HepG2 (cell line): ENCODE results near the gene ANKRD11.

Source experiments
- FOXP4 ChIP-seq: sonication (generic); formaldehyde crosslinking; IDR thresholded peaks from 2 replicates; pipeline ENCODE4 v1.4.0; 2020; ENCODE audit warnings: missing genetic modification reagents
- IRX3 ChIP-seq: sonication (generic); formaldehyde crosslinking; IDR thresholded peaks from 2 replicates; pipeline ENCODE4 v1.8.1; 2023; ENCODE audit warnings: mild to moderate bottlenecking, low read depth, missing genetic modification reagents, borderline replicate concordance
- ZNF503 ChIP-seq: sonication (generic); formaldehyde crosslinking; IDR thresholded peaks from 2 replicates; pipeline ENCODE4 v1.4.0; 2020; ENCODE audit warnings: missing genetic modification reagents

- TF ChIP-seq IRX3 (CRISPR knock-in tag) (no peak), FOXP4 (CRISPR knock-in tag) (no peak), ZNF503 (CRISPR knock-in tag) (no peak)
These were observed 79.0 kb downstream of the ANKRD11 start for GRCh38 chr16:89411335-89411850.
